GM18873 (cell line): ENCODE results near the gene ADM.

Experiments used
- ATAC-seq: cut with Tn5 transposase; IDR thresholded peaks from one replicate; pipeline ENCODE4 v1.9.1; 2021; ENCODE audit warnings: mild to moderate bottlenecking, moderate library complexity, moderate number of reproducible peaks; ENCODE audit not compliant: unreplicated experiment, low FRiP score

The ADM gene

GRCh38 chr11:10308201-10308954 lies 3.5 kb downstream of the ADM start:
- no peak for ATAC-seq

GRCh38 chr11:10309163-10310093 lies 4.6 kb downstream of the ADM start:
- ATAC-seq: no peak

GRCh38 chr11:10310301-10310841 lies 5.5 kb downstream of the ADM start:
- ATAC-seq: no peak

- no peak for ATAC-seq
Observed at GRCh38 chr11:10311802-10312201, 6.9 kb downstream of the ADM start.

- peak; percentile 53 for ATAC-seq
Observed at GRCh38 chr11:10314199-10315072, 9.6 kb downstream of the ADM start.

- ATAC-seq: no peak
Observed at GRCh38 chr11:10315083-10315482, 10.2 kb downstream of the ADM start.

GRCh38 chr11:10317151-10317755 lies 12.4 kb downstream of the ADM start:
- ATAC-seq: no peak

- ATAC-seq: peak; percentile 59
Observed at GRCh38 chr11:10317776-10318526, 13.1 kb downstream of the ADM start.

- no peak for ATAC-seq
Observed at GRCh38 chr11:10318527-10318802, 13.6 kb downstream of the ADM start.

- ATAC-seq: no peak
Observed at GRCh38 chr11:10319702-10320558, 15.1 kb downstream of the ADM start.

GRCh38 chr11:10320736-10321465 lies 16.0 kb downstream of the ADM start:
- no peak for ATAC-seq

GRCh38 chr11:10322401-10322800 lies 17.5 kb downstream of the ADM start:
- no peak for ATAC-seq

- no peak for ATAC-seq
Observed at GRCh38 chr11:10322830-10323792, 18.2 kb downstream of the ADM start.

- ATAC-seq: no peak
Observed at GRCh38 chr11:10323793-10324170, 18.9 kb downstream of the ADM start.

GRCh38 chr11:10324474-10324873 lies 19.6 kb downstream of the ADM start:
- no peak for ATAC-seq

- no peak for ATAC-seq
Observed at GRCh38 chr11:10325277-10326011, 20.6 kb downstream of the ADM start.
